ENCODE data around the gene RIN1.
"Not testable (repeated sequence)": the region's sequence is repeated elsewhere in the genome, so short reads cannot be mapped to it uniquely, and the experiment has no call there.

Gene RIN1

GRCh38 chr11:66350560-66351235 lies 14.5 kb upstream of the RIN1 start:
- not testable (repeated sequence) for DNase-seq; H3K27ac ChIP-seq (ENCODE audit: insufficient read depth, low read length, poor library complexity, severe bottlenecking); H3K27me3 ChIP-seq (replicated peaks; ENCODE audit: control insufficient read depth, insufficient read depth, low read length, poor library complexity, severe bottlenecking); H3K4me3 ChIP-seq (ENCODE audit: insufficient read depth, low read depth, low read length, poor library complexity, severe bottlenecking); H3K36me3 ChIP-seq (ENCODE audit: control insufficient read depth, insufficient read depth, low read length); H3K9me3 ChIP-seq (ENCODE audit: control insufficient read depth, low read length)
- peaks cover 13% of the 10 kb centered on the region for H3K4me1 ChIP-seq (ENCODE audit: control insufficient read depth, insufficient read depth, low read length, poor library complexity, severe bottlenecking)

DNA sequence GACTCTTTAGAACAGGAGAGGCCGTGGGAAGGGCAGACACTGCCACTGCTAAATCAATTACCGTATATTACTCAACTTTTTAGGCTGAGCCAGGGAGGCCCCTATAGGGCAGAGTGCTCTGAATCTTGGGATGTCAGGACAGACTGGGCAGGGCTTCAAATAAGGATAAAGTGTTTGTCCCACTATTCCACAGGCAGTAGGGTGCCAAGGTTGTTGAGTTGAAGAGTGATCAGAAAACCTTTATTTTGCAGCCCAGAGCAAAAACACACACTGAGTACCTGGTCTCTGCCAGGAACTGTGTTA lies 12.8 kb upstream of the RIN1 start:
- Histone ChIP-seq H3K36me3 (ENCODE audit: control insufficient read depth, insufficient read depth, low read length) (no peaks in the 10 kb centered on the region), H3K27ac (ENCODE audit: insufficient read depth, low read length, poor library complexity, severe bottlenecking) (no peak overlapping the region), H3K4me1 (ENCODE audit: control insufficient read depth, insufficient read depth, low read length, poor library complexity, severe bottlenecking) (peaks cover 24% of the 10 kb centered on the region), H3K9me3 (ENCODE audit: control insufficient read depth, low read length) (no peaks in the 10 kb centered on the region), H3K27me3 (replicated peaks; ENCODE audit: control insufficient read depth, insufficient read depth, low read length, poor library complexity, severe bottlenecking) (no peaks in the 10 kb centered on the region), H3K4me3 (ENCODE audit: insufficient read depth, low read depth, low read length, poor library complexity, severe bottlenecking) (no peak overlapping the region)
- DNase-seq: no peak

DNA sequence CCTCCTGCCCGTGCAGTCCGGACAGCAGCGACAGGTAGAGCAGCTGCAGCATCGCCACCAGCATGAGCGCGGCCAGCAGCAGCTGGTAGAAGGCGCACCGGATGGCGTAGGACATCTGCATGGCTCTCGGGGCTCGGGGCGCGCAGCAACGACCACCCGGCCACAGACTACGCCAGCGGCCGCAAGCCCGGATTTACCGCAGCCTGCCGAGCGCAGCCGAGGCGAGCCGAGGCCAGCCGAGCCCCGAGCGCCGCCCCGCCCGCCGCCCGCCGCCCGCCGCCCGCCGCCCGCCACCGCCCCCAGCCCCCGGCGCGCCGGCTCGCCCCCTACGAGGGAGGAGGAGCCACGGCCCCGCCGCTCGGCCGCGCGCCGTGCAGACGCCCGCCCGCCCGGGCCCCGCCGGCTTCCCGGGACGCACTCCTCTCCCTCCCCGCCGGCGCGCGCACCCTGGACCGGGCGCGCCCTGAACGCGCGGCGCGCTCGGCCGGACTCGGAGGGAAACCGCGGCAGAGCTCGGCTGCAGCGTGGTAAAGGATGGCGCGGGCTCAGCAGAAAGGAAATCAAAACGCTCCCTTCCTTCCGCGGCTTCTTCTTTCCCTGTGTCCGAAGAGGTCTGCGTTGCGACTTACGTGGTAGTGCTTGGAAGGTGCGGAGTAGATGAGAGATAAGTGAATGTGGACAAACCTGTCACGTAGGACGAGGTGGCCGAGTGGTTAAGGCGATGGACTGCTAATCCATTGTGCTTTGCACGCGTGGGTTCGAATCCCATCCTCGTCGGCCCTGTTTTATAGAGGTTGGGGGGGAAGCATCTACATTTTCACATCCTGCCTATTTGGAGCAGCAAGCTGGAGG lies 11.4 kb upstream of the RIN1 start, which contains the start of gene B4GAT1:
Gene B4GAT1 (minus strand): TSS at position 205 of the 852 bp plus-strand sequence. CDS start 84 bp downstream, at position 121.
- peak; percentile 69 to 73 (median 72) for DNase-seq
- H3K4me3 ChIP-seq (ENCODE audit: insufficient read depth, low read depth, low read length, poor library complexity, severe bottlenecking): peak within 1 kb of the TSS; percentile 80
- no peaks in the 10 kb centered on the region for H3K9me3 ChIP-seq (ENCODE audit: control insufficient read depth, low read length)
- no peaks in the 10 kb centered on the region for H3K27me3 ChIP-seq (replicated peaks; ENCODE audit: control insufficient read depth, insufficient read depth, low read length, poor library complexity, severe bottlenecking)
- H3K36me3 ChIP-seq (ENCODE audit: control insufficient read depth, insufficient read depth, low read length): no peaks in the 10 kb centered on the region
- H3K27ac ChIP-seq (ENCODE audit: insufficient read depth, low read length, poor library complexity, severe bottlenecking): peak within 1 kb of the TSS; percentile 74
- peaks cover 27% of the 10 kb centered on the region for H3K4me1 ChIP-seq (ENCODE audit: control insufficient read depth, insufficient read depth, low read length, poor library complexity, severe bottlenecking)

DNA sequence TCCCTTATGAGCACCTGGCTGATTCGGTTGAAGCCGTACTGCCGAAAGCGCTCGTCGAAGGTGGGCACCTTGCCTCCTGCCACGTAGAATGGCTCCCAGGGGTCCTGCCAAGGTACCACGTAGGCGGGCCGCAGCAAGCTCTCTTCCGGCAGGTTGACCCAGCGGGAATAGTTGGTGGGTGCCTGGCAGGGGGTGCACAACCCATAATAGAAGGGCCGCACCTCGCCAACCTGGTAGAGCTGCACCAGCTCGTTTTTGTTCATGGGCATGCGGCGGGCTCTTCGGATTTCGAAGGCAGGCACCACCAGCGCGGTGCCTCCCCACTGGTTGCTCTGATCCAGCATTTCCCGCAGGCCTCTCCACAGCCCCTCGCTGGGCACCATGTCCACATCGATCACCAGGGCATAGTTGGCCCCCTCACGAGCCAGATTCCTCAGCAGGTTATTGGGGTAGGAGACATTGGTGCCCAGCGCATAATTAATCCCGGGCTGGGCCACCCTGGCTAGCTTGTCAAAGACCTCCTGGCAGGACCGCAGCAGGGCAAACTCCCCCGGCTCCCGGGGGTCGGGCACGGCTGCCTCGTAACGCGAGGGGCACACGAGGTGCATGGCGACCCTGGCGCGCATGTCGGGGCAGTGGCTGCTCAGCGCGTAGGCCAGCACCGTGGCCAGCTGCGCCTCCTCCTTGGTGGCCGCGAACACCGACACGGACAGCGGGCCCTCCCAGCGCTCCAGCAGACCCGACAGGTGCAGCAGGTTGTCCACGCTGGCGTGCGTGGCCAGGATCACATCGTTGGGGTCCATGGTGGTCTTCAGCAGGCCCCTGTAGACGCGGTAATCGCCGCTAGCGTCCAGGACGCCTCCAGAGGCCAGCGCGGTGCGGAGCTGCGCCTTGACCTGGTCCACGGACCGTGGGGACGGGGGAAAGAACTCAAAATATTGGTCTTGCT lies 10.5 kb upstream of the RIN1 start:
- H3K36me3 ChIP-seq (ENCODE audit: control insufficient read depth, insufficient read depth, low read length): peaks cover 4% of the 10 kb centered on the region
- H3K27ac ChIP-seq (ENCODE audit: insufficient read depth, low read length, poor library complexity, severe bottlenecking): peak overlapping the region; percentile 80
- no peaks in the 10 kb centered on the region for H3K9me3 ChIP-seq (ENCODE audit: control insufficient read depth, low read length)
- DNase-seq: no peak
- peaks cover 27% of the 10 kb centered on the region for H3K4me1 ChIP-seq (ENCODE audit: control insufficient read depth, insufficient read depth, low read length, poor library complexity, severe bottlenecking)
- H3K27me3 ChIP-seq (replicated peaks; ENCODE audit: control insufficient read depth, insufficient read depth, low read length, poor library complexity, severe bottlenecking): no peaks in the 10 kb centered on the region
- H3K4me3 ChIP-seq (ENCODE audit: insufficient read depth, low read depth, low read length, poor library complexity, severe bottlenecking): peak overlapping the region; percentile 80

GRCh38 chr11:66345316-66345649 lies 9.0 kb upstream of the RIN1 start:
- H3K4me3 ChIP-seq (ENCODE audit: insufficient read depth, low read depth, low read length, poor library complexity, severe bottlenecking): peak overlapping the region; percentile 86
- H3K36me3 ChIP-seq (ENCODE audit: control insufficient read depth, insufficient read depth, low read length): peaks cover 19% of the 10 kb centered on the region
- H3K27ac ChIP-seq (ENCODE audit: insufficient read depth, low read length, poor library complexity, severe bottlenecking): peak overlapping the region; percentile 80
- no peaks in the 10 kb centered on the region for H3K9me3 ChIP-seq (ENCODE audit: control insufficient read depth, low read length)
- no peak for DNase-seq
- H3K4me1 ChIP-seq (ENCODE audit: control insufficient read depth, insufficient read depth, low read length, poor library complexity, severe bottlenecking): peaks cover 27% of the 10 kb centered on the region
- H3K27me3 ChIP-seq (replicated peaks; ENCODE audit: control insufficient read depth, insufficient read depth, low read length, poor library complexity, severe bottlenecking): no peaks in the 10 kb centered on the region

- DNase-seq: peak; percentile 91 to 95 (median 92)
- Histone ChIP-seq H3K27me3 (replicated peaks; ENCODE audit: control insufficient read depth, insufficient read depth, low read length, poor library complexity, severe bottlenecking) (no peaks in the 10 kb centered on the region), H3K4me1 (ENCODE audit: control insufficient read depth, insufficient read depth, low read length, poor library complexity, severe bottlenecking) (peaks cover 27% of the 10 kb centered on the region), H3K4me3 (ENCODE audit: insufficient read depth, low read depth, low read length, poor library complexity, severe bottlenecking) (peak within 1 kb of the TSS; percentile 86), H3K27ac (ENCODE audit: insufficient read depth, low read length, poor library complexity, severe bottlenecking) (peak within 1 kb of the TSS; percentile 80), H3K36me3 (ENCODE audit: control insufficient read depth, insufficient read depth, low read length) (peaks cover 24% of the 10 kb centered on the region), H3K9me3 (ENCODE audit: control insufficient read depth, low read length) (no peaks in the 10 kb centered on the region)
These were observed 8.5 kb upstream of the RIN1 start, which contains the start of gene BRMS1 for GRCh38 chr11:66344550-66345315. TSS of gene BRMS1 (minus strand) at chr11:66345104. CDS start at chr11:66342234, 2,870 bp downstream.

DNA sequence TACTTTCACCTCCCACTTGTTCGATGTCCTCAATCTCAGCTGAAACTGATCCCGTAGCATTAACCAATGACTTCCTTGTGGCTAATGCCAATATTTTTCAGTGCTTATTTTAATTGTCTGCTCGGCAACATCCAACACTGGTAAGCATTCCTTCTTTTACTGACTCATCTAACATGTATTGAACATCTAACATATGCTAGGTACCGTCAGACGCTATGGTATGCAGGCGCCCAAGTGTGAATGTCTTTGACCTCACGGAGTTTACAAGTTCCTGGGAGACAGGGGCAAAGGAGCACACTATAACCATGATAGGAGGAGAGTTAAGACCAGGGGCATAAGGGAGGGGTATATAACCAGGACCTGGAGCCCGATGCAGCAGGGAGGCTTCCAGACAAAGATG lies 6.9 kb upstream of the RIN1 start:
- peaks cover 24% of the 10 kb centered on the region for H3K4me1 ChIP-seq (ENCODE audit: control insufficient read depth, insufficient read depth, low read length, poor library complexity, severe bottlenecking)
- H3K4me3 ChIP-seq (ENCODE audit: insufficient read depth, low read depth, low read length, poor library complexity, severe bottlenecking): no peak overlapping the region
- H3K27me3 ChIP-seq (replicated peaks; ENCODE audit: control insufficient read depth, insufficient read depth, low read length, poor library complexity, severe bottlenecking): no peaks in the 10 kb centered on the region
- DNase-seq: no peak
- H3K9me3 ChIP-seq (ENCODE audit: control insufficient read depth, low read length): no peaks in the 10 kb centered on the region
- peaks cover 39% of the 10 kb centered on the region for H3K36me3 ChIP-seq (ENCODE audit: control insufficient read depth, insufficient read depth, low read length)
- no peak overlapping the region for H3K27ac ChIP-seq (ENCODE audit: insufficient read depth, low read length, poor library complexity, severe bottlenecking)

GRCh38 chr11:66341502-66342126 lies 5.4 kb upstream of the RIN1 start:
- no peak overlapping the region for H3K27ac ChIP-seq (ENCODE audit: insufficient read depth, low read length, poor library complexity, severe bottlenecking)
- peaks cover 24% of the 10 kb centered on the region for H3K4me1 ChIP-seq (ENCODE audit: control insufficient read depth, insufficient read depth, low read length, poor library complexity, severe bottlenecking)
- DNase-seq: no peak
- H3K9me3 ChIP-seq (ENCODE audit: control insufficient read depth, low read length): no peaks in the 10 kb centered on the region
- H3K36me3 ChIP-seq (ENCODE audit: control insufficient read depth, insufficient read depth, low read length): peaks cover 41% of the 10 kb centered on the region
- H3K27me3 ChIP-seq (replicated peaks; ENCODE audit: control insufficient read depth, insufficient read depth, low read length, poor library complexity, severe bottlenecking): no peaks in the 10 kb centered on the region
- no peak overlapping the region for H3K4me3 ChIP-seq (ENCODE audit: insufficient read depth, low read depth, low read length, poor library complexity, severe bottlenecking)

Data from effector memory CD4-positive, alpha-beta T cell (primary cell).